Hepatic stellate cell (primary cell): ENCODE data around the gene SPACA5.
"Not testable (repeated sequence)": the region's sequence is repeated elsewhere in the genome, so short reads cannot be mapped to it uniquely, and the experiment has no call there.

Experiments used
- DNase-seq: peaks from one replicate; pipeline ENCODE4 v3.0.0; 2011; ENCODE audit warnings: low spot score

Gene SPACA5

DNA sequence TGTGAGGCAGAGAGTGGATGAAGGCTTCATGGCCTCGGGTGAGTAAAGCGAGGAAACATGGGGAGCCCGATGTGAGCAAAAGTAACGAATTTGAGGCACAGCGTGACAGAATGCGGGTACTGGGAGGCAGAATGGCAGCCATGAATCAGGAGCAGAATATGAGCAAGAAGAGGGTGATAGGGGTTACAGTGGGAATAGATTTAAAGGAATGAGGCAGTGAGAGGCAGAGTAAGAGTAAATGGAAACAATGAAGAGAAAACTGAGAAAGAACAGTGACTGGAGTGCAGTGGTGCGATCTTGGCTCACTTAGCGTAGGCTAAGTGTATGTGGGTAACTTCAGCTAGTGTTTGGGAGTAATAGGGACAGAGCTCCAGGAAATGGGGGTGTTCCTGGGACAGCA lies at the start of gene SPACA5:
SPACA5 (plus strand) TSS at position 301 of the 400 bp plus-strand sequence. CDS start 815 bp downstream, outside the sequence.
- DNase-seq: not testable (repeated sequence)

DNA sequence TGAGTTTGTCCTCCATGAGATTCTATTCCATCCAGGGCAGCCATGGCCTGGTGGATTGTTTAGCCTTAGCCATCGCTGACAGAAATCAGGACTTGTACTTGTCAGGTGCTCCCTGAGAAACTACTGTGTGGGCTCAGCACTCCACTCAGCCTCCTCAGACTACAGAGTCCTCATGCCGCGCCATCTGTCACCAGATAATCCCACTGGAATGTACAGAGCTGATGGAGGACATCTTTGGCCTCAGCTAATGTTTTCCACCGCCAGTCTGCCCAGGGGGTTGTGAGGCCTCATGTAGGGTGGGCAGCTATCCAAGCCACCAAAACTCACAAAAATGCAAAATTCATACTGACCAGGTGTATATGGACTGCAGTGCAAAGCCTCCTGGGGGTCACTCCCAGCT lies 48.6 kb upstream of the SPACA5 start:
- not testable (repeated sequence) for DNase-seq

DNA sequence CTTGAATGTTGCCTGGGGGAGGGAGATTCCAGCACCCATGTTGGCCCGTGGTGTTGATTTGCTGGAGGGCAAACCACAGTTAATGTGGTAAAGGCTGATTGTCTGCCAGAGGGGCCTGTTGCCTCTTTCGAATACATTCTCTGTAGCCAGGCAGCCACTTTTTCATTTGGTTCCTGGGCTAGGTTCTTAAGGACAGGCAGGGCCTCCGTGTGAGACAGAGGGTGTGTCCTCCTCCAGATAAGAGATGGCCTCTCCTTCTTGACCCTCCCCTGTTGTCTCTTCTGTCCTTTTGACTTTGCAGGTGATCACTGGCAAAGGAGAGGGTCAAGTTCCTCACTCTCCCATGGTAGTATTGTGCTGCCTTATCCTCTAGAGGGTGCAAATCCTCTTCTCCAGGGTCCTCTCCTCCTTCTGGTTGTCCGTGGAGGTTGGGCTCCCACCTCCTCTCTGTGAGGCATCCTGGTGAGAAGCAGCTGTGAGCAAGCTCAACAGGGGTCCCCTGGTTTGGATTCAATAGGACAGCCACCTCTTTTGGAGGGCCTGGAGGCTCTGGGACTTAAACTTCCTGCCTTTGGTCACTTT lies 47.9 kb upstream of the SPACA5 start:
- DNase-seq: no peak

DNA sequence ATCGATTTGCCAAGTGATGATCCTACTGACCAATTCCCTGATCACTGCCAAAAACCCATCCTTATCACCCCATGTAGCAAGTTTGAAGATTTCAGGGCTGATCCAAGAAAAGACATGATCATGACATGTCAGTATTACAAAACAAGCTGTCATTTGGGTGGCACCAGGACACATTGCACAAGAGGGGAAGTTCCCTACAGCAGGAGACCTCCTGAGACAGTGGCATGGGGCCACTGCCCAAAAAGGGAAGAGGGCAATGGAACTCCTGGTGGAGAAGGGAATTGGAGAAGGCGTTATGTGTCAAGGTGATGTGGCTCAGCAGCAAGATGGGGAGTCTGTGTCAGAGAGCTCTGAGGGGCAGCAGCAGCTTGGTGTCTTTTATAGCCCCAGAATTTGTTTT lies 46.4 kb upstream of the SPACA5 start:
- DNase-seq: no peak

DNA sequence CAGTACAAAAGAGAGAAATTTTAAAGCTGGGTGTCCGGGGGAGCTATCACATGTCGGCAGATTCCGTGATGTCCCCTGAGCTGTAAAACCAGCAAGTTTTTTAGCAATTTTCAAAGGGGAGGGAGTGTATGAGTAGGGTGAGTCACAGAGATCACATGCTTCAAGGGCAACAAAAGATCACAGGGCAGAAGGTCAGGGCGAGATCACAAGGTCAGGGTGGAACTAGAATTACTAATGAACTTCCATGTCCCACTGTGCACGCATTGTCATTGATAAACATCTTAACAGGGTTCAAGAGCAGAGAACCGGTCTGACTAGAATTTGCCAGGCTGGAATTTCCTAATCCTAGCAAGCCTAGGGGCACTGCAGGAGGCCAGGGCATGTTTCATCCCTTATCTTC lies 45.0 kb upstream of the SPACA5 start:
- DNase-seq: not testable (repeated sequence)

DNA sequence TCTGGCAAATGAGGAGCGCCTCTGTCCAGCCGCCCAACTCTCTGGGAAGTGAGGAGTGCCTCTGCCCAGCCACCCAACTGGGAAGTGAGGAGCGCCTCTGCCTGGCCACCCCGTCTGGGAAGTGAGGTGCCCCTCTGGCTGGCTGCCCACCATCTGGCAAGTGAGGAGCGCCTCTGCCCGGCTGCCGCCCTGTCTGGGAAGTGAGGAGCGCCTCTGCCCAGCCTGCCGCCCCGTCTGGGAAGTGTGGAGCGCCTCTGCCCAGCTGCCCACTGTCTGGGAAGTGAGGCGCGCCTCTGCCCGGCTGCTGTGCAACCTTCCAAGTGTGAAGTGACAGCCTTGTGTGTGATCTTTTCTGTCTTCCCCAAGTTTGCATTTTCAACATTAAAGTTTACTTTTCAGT lies 41.3 kb upstream of the SPACA5 start:
- not testable (repeated sequence) for DNase-seq

DNA sequence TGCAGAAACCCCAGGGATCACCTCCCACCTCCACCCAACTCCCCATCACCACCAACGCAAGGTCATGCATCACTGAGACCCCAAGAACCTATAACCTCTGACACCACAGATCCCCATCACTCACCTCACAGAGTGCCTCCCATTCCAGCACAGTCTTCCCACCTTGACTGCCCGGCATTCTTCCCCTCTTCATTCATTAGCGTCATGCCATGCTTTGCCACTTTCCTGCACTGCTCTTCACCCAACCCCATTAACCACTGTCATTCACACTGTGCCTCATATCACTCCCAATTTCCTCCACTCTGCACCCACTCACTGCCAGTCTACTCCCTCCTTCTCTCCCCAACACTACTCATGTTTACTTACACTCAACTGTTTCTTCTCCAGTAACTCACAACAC lies 33.6 kb upstream of the SPACA5 start:
- no peak for DNase-seq

DNA sequence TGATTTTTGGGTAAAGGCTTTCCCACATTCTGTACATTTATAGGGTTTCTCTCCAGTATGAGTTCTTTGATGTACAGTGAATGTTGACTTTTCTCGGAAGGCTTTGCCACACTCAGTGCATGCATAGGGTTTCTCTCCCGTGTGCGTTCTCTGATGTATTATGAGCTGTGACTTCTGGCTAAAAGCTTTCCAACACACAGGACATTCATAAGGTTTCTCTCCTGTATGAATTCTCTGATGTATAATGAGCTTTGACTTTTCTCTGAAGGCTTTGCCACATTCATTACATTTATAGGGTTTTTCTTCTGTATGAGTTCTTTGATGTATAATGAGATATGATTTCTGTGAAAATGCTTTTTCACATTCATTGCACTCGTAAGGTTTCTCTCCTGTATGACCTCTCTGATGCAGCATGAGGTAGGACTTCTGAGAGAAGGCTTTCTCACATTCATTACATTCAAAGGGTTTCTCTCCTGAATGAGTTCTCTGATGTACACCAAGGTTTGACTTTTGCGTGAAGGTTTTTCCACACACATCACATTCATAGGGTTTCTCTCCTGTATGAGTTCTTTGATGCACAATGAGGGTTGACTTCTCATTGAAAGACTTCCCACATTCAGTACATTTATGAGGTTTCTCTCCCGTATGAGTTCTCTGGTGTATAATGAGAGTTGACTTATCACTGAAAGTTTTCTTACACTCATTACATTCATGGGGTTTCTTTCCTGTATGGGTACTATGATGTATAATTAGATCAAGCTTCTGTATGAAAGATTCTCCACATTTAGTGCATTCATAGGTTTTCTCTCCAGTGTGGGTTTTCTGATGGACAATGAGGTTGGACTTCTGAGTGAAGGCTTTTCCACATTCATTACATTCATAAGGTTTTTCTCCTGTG lies 30.3 kb upstream of the SPACA5 start:
- no peak for DNase-seq

DNA sequence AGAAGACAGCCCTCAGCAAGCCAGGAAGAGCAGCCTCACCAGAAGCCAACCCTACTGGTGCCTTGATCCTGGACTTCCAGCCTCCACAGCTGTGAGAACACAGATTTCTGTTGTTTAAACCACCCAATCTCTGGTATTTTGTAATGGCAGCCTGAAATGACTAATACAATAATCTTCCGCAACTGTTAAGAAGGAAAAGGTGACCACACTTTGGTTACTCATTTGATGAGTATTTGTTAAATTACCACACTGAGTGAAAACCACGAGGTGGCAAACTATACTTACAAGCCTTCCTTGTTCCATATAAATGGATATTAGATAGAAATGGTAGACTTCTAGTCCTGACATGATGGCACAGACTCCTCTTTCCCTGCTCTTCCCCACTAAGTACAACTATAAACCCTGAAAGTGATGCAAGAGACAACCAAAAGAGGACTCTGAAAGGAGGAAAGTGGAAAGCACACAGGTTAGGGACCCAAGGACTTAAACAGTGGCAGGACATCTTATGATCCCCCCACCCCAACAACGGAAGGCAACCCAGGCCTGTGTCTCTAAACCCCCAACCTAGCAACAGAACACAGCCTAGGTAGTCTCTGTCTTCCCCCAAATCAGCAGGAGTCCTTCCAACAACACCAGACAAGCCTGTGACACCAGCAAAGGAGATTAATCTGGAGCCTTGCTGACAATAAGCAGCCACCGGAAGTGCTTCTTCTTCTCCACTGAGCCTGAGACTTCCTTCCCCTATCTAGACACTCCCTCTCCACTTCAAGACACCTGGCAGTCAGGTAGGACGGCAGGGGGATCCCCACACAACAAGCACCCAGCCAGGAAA lies 15.3 kb upstream of the SPACA5 start:
- DNase-seq: no peak

DNA sequence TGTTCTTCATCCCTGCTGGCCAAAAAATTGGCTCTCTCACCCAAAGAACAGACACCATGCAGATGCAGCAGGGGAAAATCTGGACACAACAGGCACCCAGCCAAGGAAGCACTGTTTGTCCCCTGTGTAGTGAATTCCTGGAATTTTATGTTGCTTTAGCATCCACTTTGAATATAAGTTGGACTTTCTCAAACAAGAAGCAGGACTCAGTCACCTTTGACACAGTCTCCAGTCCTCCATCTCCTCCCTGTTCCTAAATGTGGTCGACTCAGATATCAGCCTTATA lies 14.8 kb upstream of the SPACA5 start:
- DNase-seq: no peak

DNA sequence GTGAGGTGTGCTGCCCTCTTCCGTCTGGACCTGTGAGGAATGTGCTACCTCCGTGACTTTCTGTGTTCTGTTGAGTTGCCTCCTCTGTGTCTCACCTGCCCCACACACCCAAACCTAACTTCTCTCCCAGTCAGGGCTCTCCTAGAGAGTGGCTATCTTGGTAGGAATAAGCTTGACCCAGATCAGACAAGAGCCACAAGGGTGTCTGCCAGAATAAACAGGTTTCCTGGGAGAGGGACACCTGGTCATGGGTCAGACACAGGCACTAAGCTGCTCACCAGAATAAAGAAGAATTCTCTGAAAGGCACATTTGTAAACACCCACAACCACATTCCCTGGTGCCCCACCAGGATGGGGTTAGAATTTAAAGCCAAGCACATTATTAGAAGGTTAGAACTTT lies 14.1 kb upstream of the SPACA5 start:
- DNase-seq: no peak

DNA sequence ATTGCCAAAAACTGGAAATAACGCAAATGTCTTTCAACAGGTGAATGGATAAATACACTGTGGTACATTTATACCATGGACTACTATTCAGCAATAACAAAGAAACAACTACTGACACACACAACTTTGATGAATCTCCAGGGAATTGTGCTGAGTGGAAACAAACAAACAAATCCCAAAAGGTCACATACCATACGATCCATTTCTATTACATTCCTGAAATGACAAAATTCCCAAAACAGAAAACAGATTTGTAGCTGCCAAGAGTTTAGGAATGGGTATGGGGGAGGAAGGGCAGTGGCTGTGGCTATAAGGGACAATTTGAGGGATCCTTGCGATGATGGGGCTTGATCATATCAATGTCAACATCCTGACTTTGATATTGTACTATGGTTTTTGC lies 5.5 kb upstream of the SPACA5 start:
- DNase-seq: no peak

DNA sequence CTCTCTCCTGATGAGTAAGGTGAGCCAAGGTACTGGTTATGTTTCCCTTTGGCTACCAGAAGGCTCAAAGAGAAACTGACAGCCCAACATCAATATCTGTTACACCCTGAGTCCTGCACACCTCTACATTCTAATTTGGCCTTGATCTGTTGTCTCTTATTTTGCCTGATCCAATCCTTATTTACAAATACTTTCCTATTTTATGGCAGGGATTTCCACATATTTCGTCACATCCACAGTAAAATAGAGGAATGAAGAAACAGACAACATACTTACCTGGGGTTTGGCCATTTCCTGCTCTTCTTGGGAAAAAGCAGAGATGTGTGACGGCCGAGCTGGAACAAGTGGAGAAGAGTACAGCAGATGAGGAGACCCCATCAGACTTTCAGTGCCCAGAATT lies 4.5 kb upstream of the SPACA5 start:
- DNase-seq: no peak

DNA sequence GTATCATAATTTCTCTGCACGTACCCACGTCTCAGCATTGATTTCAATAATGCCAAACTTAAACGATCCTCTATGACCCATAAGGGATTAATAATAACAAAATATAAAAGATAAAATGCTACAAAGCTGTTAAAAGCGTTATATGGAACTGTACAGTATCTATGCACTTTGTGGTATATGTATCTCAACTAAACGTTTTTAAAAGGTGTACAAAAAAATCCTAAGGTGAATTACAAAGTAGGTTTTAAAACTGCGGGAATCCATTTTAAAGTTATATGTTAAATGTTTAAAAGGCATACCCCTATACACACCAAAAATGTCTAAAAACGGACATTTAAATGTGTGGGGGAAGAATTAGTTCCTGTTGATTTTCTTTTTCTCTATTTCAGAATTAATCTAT lies 3.9 kb upstream of the SPACA5 start:
- no peak for DNase-seq

DNA sequence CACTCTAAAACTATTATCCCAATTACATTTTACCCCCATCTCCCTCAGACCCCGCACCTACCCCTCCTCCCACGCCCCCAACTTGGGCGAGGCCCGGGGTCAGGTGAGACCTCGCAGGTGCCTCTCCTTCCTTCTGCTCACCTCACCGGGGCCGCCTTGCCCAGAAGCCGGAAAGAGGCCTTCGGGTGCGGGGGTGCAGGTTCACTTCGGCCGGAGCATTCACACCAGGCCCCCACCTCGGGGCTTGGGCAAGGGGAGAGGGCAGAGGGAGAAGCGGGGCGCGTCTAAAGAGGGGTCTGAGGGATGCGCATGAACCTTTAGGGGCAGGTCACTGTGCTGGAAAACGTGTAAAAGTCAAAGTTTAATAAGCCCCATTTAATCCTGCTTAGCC lies 3.4 kb upstream of the SPACA5 start:
- DNase-seq: no peak

DNA sequence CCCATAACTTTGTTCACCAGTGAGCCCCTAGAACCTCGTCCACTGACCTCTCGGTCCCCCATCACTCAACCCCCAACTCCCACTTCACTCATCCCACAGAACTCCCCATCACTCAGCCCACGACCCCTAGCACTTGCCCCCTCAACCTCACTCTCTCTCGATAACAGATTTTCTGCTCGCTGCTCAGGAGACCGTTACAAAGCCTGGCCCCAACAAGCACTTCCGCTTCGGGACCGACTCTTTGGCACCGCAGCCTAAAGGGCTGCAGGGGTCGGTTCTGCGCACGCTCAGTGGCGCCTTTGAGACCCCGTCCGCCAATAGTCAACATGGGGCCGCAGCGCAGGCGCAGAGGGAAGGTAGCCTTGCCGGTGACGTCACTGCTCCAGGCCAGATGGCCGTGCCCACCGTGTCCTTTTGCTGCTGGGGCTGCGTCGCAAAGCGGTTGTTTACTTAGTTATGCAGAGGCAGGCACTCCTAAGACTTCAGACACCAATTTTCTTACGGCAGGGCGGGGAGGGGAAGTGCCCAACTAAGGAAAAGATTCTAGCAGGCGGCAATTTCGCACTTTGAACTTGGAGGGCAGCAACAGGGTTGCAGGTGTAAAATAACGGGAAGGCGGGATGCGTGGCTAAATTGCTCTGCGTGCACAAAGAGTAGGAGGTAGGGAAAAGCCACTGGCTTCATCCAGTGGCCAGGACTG lies 2.9 kb upstream of the SPACA5 start, which contains the start of gene ZNF182:
ZNF182 (minus strand) TSS at position 232 of the 700 bp plus-strand sequence. CDS start 1,380 bp downstream, outside the sequence.
- peak; percentile 92 for DNase-seq

DNA sequence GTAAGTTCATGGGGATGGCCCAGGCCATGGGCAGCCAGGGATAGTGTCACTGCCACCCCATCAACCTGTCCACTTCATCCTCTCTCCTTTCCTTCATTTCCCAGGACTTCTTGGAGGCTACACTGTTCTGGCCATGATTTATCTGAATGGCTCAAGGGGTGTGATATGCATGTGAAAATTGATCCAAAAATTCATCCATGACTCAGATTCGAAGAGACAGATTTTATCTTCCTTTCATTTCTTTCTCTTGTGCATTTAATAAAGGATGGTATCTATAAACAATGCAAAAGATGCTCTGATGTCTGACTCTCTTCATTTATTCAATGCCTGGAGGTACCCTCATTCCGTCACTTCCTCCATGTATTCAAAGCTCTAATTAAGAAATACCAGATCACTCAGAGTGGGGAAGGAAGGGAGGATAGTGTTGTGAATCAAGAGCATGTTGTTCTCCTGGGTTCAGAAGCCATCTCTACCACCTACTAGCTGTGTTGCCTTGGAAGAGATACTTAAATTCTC lies 2.7 kb downstream of the SPACA5 start:
- not testable (repeated sequence) for DNase-seq

DNA sequence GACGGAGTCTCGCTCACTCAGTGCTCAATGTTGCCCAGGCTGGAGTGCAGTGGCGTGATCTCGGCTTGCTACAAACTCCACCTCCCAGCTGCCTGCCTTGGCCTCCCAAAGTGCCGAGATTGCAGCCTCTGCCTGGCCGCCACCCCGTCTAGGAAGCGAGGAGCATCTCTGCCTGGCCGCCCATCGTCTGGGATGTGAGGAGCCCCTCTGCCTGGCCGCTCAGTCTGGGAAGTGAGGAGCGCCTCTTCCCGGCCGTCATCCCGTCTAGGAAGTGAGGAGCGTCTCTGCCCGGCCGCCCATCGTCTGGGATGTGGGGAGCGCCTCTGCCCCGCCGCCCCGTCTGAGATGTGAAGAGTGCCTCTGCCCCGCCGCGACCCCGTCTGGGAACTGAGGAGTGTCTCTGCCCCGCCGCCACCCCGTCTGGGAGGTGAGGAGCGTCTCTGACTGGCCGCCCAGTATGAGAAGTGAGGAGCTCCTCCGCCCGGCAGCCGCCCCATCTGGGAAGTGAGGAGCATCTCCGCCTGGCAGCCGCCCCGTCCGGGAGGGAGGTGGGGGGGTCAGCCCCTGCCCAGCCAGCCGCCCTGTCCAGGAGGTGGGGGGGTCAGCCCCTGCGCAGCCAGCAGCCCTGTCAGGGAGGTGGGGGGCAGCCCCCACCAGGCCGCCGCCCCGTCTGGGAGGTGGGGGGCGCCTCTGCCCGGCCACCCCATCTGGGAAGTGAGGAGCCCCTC lies 10.0 kb downstream of the SPACA5 start:
- not testable (repeated sequence) for DNase-seq

DNA sequence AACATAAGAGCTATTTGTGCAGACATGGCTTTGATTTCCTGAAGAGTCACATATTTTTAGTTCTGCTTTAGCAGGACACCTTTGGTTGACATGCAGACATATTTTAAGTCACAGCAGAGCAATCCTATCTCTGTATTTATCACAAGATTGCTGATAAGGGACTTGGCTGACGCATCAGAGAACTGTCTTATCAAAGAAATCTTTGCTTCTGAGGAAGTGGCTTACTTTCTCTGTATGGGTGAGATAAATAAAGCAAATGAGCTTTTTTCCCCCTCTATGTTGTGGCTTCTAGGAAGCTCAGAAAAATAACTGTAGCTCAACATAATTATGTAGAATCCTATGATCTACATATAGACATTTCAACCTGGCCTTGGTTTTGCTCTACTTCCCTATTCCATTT lies 13.1 kb downstream of the SPACA5 start:
- not testable (repeated sequence) for DNase-seq

DNA sequence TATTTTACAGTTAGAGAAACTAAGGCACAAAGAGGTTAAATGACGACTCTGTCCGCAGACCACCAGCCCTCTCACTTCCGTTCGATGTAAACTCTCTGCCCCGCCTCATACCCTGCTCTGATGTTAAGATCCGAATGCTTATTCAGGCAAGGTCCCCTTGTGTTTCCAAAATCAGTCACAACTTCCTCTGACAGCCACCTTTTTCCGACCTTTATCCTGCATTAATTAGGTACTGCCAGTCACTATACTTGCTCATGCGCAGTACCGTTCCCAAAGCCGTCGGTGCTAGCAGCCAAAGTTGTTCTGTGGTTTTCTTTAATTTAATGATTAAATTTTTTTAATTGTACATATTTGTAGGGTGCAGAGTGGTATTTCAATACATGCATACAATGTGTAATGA lies 13.7 kb downstream of the SPACA5 start:
- not testable (repeated sequence) for DNase-seq
